Endothelial cell of umbilical vein (primary cell): ENCODE measurements around the gene RMI2. TPM values are rescaled to one million over a fixed set of nuclear protein-coding genes. Genes with fewer than 3 reads are reported as not detected.
A peak's percentile ranks its signal among the peaks of the same experiment; 100 is the strongest.

ENCODE experiments used
- BruUV-seq: library from RNA; stranded (reverse); fragments of 400-500 nt; replicated peaks from 2 replicates; lab custom pipeline; 2021; lab: Mats Ljungman, UMichigan
- CTCF ChIA-PET: fragments of 300-600, 350-600 bp; sonication (Branson Sonifier 250); formaldehyde crosslinking; loops from one replicate; lab custom pipeline; 2021; ENCODE audit warnings: antibody characterized with exemption, inconsistent platforms; lab: Charles Lee
- POLR2A ChIA-PET: fragments of 300-600, 350-600 bp; sonication (Branson Sonifier 250); formaldehyde crosslinking; loops from one replicate; lab custom pipeline; 2021; ENCODE audit warnings: antibody characterized with exemption, inconsistent platforms; lab: Charles Lee
- DNase-seq: peaks from one replicate; pipeline ENCODE4 v3.0.0-alpha.2; 2011; ENCODE audit warnings: low read depth, low spot score
- FAIRE-seq: peaks from 2 replicates; lab custom pipeline; 2011; peaks lifted over from hg19 to GRCh38; lab: Jason Lieb, UNC
- H2AFZ ChIP-seq: 2 replicates; pipeline ENCODE4 v1.6.0; 2012; ENCODE audit warnings: low read depth, low read length, control low read depth, inconsistent platforms
- H3K27ac ChIP-seq: 2 replicates; pipeline ENCODE4 v1.5.1; 2011; ENCODE audit warnings: low read depth, mild to moderate bottlenecking, control low read depth, low read length, moderate library complexity; ENCODE audit not compliant: insufficient read depth
- H3K27me3 ChIP-seq, 2 experiments: 2 replicates each; pipeline versions ENCODE4 v1.6.0 to v1.6.1; 2011; ENCODE audit warnings: low read length in 2 of 2, mixed read lengths in 1 of 2; ENCODE audit not compliant: control insufficient read depth in 2 of 2, insufficient read depth in 2 of 2
- H3K36me3 ChIP-seq, 2 experiments: 2 replicates in 1 of 2; 3 replicates in 1 of 2; pipeline ENCODE4 v1.5.1; 2011; ENCODE audit warnings: low read length in 2 of 2, mild to moderate bottlenecking in 1 of 2, moderate library complexity in 1 of 2; ENCODE audit not compliant: control insufficient read depth in 2 of 2, insufficient read depth in 2 of 2; ENCODE audit errors: extremely low read depth in 1 of 2
- H3K4me1 ChIP-seq: 3 replicates; pipeline ENCODE4 v1.5.1; 2011; ENCODE audit warnings: mild to moderate bottlenecking, low read length; ENCODE audit not compliant: control insufficient read depth, insufficient read depth; ENCODE audit errors: extremely low read depth
- H3K4me2 ChIP-seq: 2 replicates; pipeline ENCODE4 v1.6.1; 2011; ENCODE audit warnings: low read length, control low read depth, mixed read lengths; ENCODE audit not compliant: insufficient read depth
- H3K4me3 ChIP-seq, 3 experiments: fragments of 200-600 bp in 1 of 3; sonication (generic), shearing (Covaris generic) in 1 of 3; replicated peaks in 1 of 3; 2 replicates each; pipeline ENCODE4 v1.5.1; 2011 to 2016; ENCODE audit warnings: control low read depth in 3 of 3, low read length in 3 of 3, mild to moderate bottlenecking in 2 of 3, inconsistent platforms in 1 of 3, low read depth in 1 of 3, moderate library complexity in 1 of 3; ENCODE audit not compliant: insufficient read depth in 1 of 3
- H3K79me2 ChIP-seq: 2 replicates; pipeline ENCODE4 v1.6.0; 2012; ENCODE audit warnings: low read length, inconsistent platforms; ENCODE audit not compliant: control insufficient read depth, insufficient read depth
- H3K9ac ChIP-seq: replicated peaks from 2 replicates; pipeline ENCODE3; 2011; ENCODE audit warnings: low read length, control low read depth; ENCODE audit not compliant: insufficient read depth; ENCODE audit errors: extremely low read depth
- H3K9me1 ChIP-seq: replicated peaks from 3 replicates; pipeline ENCODE4 v1.6.0; 2011; ENCODE audit warnings: mild to moderate bottlenecking, low read length; ENCODE audit not compliant: control insufficient read depth, insufficient read depth; ENCODE audit errors: extremely low read depth
- H3K9me3 ChIP-seq: replicated peaks from 2 replicates; pipeline ENCODE4 v1.5.1; 2012; ENCODE audit warnings: low read length, inconsistent platforms; ENCODE audit not compliant: control insufficient read depth, insufficient read depth
- H4K20me1 ChIP-seq: replicated peaks from 2 replicates; pipeline ENCODE3; 2011; ENCODE audit warnings: mild to moderate bottlenecking, low read length; ENCODE audit not compliant: control insufficient read depth, insufficient read depth; ENCODE audit errors: extremely low read depth
- EZH2 ChIP-seq: IDR thresholded peaks from 2 replicates; pipeline ENCODE4 v1.6.1; 2012; ENCODE audit warnings: borderline replicate concordance, low read depth, mild to moderate bottlenecking, moderate library complexity, low read length, inconsistent platforms; ENCODE audit not compliant: severe bottlenecking
- FOS ChIP-seq: IDR thresholded peaks from 2 replicates; pipeline ENCODE4 v1.6.1; 2011; ENCODE audit warnings: mild to moderate bottlenecking, low read length, moderate library complexity, borderline replicate concordance; ENCODE audit not compliant: insufficient read depth
- GATA2 ChIP-seq: IDR thresholded peaks from 2 replicates; pipeline ENCODE4 v1.7.0; 2011; ENCODE audit warnings: low read depth, mild to moderate bottlenecking, moderate library complexity, mixed read lengths, low read length; ENCODE audit not compliant: insufficient read length, insufficient read depth
- JUN ChIP-seq: IDR thresholded peaks from 2 replicates; pipeline ENCODE4 v1.6.1; 2011; ENCODE audit warnings: borderline replicate concordance, low read depth; ENCODE audit not compliant: insufficient read length, insufficient read depth
- MAX ChIP-seq: IDR thresholded peaks from 2 replicates; pipeline ENCODE4 v1.6.1; 2011; ENCODE audit not compliant: insufficient read depth, insufficient read length
- MYC ChIP-seq: IDR thresholded peaks from one replicate; pipeline ENCODE4 v1.6.1; 2011; ENCODE audit warnings: mild to moderate bottlenecking, low read depth, low read length
- POLR2A ChIP-seq: IDR thresholded peaks from 2 replicates; pipeline ENCODE4 v1.6.1; 2012; ENCODE audit warnings: low read depth, mild to moderate bottlenecking, control low read depth, low read length
- POLR2AphosphoS5 ChIP-seq: IDR thresholded peaks from 2 replicates; pipeline ENCODE4 v1.6.1; 2012; ENCODE audit warnings: low read depth, mild to moderate bottlenecking, control low read depth, low read length, moderate library complexity; ENCODE audit not compliant: insufficient read depth
- dilution Hi-C: fragments of 300-500 bp; cut with MboI; formaldehyde crosslinking; loops from one replicate; pipeline ENCODE4 v1.15.0; 2019; ENCODE audit warnings: low sequenced_read_pairs; ENCODE audit not compliant: extremely low pct_ligation_motif_present
- intact Hi-C: fragments of 100-400 bp; cut with micrococcal nuclease; formaldehyde crosslinking; loops from one replicate; pipeline ENCODE4 v1.10.0; 2022
- polyA plus RNA-seq, 4 experiments: library from polyadenylated mRNA; depleted of rRNA in 3 of 4; stranded (reverse) in 3 of 4; unstranded in 1 of 4; fragments of >200 nt; gene quantifications; 2 replicates each; pipeline versions ENCODE4 v1.2.1 to v1.2.3, GENCODE V29; 2011 to 2012; ENCODE audit warnings: missing spikeins in 1 of 4
- total RNA-seq: library from RNA; stranded (reverse); gene quantifications from 2 replicates; pipeline ENCODE4 v1.2.3, GENCODE V29; 2021
- TF ChIP-seq, protein P1 (sequence below), 2 donors: IDR thresholded peaks; 1 replicate in 1 of 2; 2 replicates in 1 of 2; pipeline ENCODE4 v1.5.1; 2011; ENCODE audit warnings: low read length in 2 of 2, mild to moderate bottlenecking in 2 of 2, moderate library complexity in 2 of 2, control low read depth in 1 of 2, inconsistent platforms in 1 of 2, low read depth in 1 of 2; ENCODE audit not compliant: insufficient read depth in 1 of 2; ENCODE audit errors: extremely low read depth in 1 of 2

The RMI2 gene
- total and polyA plus RNA-seq, 2 donors (not counting 3 experiments of a cell fraction or from before 2014, with no cell fraction given), result 5.3 to 7.7 TPM

GRCh38 chr16:11310997-11311561, 34.2 kb upstream of the RMI2 start:
- intact Hi-C loops, result loop anchor here (10.0 kb wide), 1 partner anchor 56 kb away; the partner anchor contains the start of gene SOCS1
- Histone ChIP-seq H3K27ac (no peak overlapping the region), H4K20me1 (no peaks in the 10 kb centered on the region), H3K9me3 (no peaks in the 10 kb centered on the region), H3K79me2 (no peaks in the 10 kb centered on the region), H3K9ac (no peak overlapping the region), H3K27me3 (no peaks in the 10 kb centered on the region), H3K4me3 (no peak overlapping the region), H3K9me1 (no peaks in the 10 kb centered on the region), H3K4me1 (no peaks in the 10 kb centered on the region), H2AFZ (peak overlapping the region; percentile 81), H3K4me2 (no peak overlapping the region), H3K36me3 (no peaks in the 10 kb centered on the region)
- no TSS peak for BruUV-seq
- ChIA-PET CTCF (interaction anchor here (1.1 to 1.2 kb wide), 2 partner anchors 12 to 55 kb away, joined by 4 read pairs; partner anchors contain the start of gene SOCS1), POLR2A (no interaction called here)
- dilution Hi-C loops, result no loop called here
- TF ChIP-seq POLR2A (no peak), FOS (no peak), JUN (no peak), GATA2 (no peak), EZH2 (no peak), POLR2AphosphoS5 (no peak), MAX (no peak), MYC (no peak)
- TF ChIP-seq, protein P1, sequence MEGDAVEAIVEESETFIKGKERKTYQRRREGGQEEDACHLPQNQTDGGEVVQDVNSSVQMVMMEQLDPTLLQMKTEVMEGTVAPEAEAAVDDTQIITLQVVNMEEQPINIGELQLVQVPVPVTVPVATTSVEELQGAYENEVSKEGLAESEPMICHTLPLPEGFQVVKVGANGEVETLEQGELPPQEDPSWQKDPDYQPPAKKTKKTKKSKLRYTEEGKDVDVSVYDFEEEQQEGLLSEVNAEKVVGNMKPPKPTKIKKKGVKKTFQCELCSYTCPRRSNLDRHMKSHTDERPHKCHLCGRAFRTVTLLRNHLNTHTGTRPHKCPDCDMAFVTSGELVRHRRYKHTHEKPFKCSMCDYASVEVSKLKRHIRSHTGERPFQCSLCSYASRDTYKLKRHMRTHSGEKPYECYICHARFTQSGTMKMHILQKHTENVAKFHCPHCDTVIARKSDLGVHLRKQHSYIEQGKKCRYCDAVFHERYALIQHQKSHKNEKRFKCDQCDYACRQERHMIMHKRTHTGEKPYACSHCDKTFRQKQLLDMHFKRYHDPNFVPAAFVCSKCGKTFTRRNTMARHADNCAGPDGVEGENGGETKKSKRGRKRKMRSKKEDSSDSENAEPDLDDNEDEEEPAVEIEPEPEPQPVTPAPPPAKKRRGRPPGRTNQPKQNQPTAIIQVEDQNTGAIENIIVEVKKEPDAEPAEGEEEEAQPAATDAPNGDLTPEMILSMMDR (IDR thresholded peaks at IDR 0.05; ENCODE audit: extremely low read depth in 1 of 2, insufficient read depth in 1 of 2, low read depth in 1 of 2, low read length in 2 of 2), result no peak
- peak; percentile 29 for DNase-seq
- FAIRE-seq, result peak; percentile 82
